CD4-positive, alpha-beta T cell (primary cell): Measurements from ENCODE around the gene CCDC66. TPM values are rescaled to one million over a fixed set of nuclear protein-coding genes. Genes with fewer than 3 reads are reported as not detected.
A peak's percentile ranks its signal among the peaks of the same experiment; 100 is the strongest.
"Not testable (repeated sequence)": the region's sequence is repeated elsewhere in the genome, so short reads cannot be mapped to it uniquely, and the experiment has no call there.

ENCODE experiments used
- ATAC-seq: fragments of 200-7000 bp; cut with Tn5 transposase; one replicate; pipeline ENCODE4 v1.10.0; 2022; ENCODE audit warnings: mild to moderate bottlenecking; ENCODE audit not compliant: poor library complexity
- CTCF ChIA-PET: fragments of 350-600 bp; sonication (Branson Sonifier 250); formaldehyde crosslinking; loops from one replicate; lab custom pipeline; 2021; ENCODE audit warnings: antibody characterized with exemption, inconsistent platforms; lab: Charles Lee
- POLR2A ChIA-PET: fragments of 350-600 bp; sonication (Branson Sonifier 250); formaldehyde crosslinking; loops from one replicate; lab custom pipeline; 2021; ENCODE audit warnings: antibody characterized with exemption, inconsistent platforms; lab: Charles Lee
- DNase-seq, 14 experiments: peaks; one replicate each; pipeline ENCODE4 v3.0.0-alpha.2; 2013 to 2020; ENCODE audit warnings: mixed read lengths in 2 of 14
- H3K27ac ChIP-seq, 2 donors: one replicate each; pipeline versions ENCODE4 v1.5.1 to v1.7.0; 2013; ENCODE audit warnings: low read length in 2 of 2, low read depth in 1 of 2, mild to moderate bottlenecking in 1 of 2
- H3K27me3 ChIP-seq, 2 experiments: 1 replicate in 1 of 2; 2 replicates in 1 of 2; pipeline versions ENCODE4 v1.6.1 to v1.7.0; 2013; ENCODE audit warnings: low read length in 2 of 2, control low read depth in 1 of 2, mild to moderate bottlenecking in 1 of 2, moderate library complexity in 1 of 2; ENCODE audit not compliant: insufficient read depth in 2 of 2, control insufficient read depth in 1 of 2
- H3K36me3 ChIP-seq: one replicate; pipeline ENCODE4 v1.6.1; 2013; ENCODE audit warnings: low read length, control low read depth; ENCODE audit not compliant: insufficient read depth
- H3K4me1 ChIP-seq: one replicate; pipeline ENCODE4 v1.6.1; 2013; ENCODE audit warnings: low read length, control low read depth; ENCODE audit not compliant: insufficient read depth
- H3K4me3 ChIP-seq: one replicate; pipeline ENCODE4 v1.5.1; 2013; ENCODE audit warnings: mild to moderate bottlenecking, low read length, moderate library complexity
- H3K9me3 ChIP-seq, 2 experiments: 1 replicate in 1 of 2; 2 replicates in 1 of 2; pipeline versions ENCODE4 v1.6.1 to v1.7.0; 2013; ENCODE audit warnings: low read length in 2 of 2, mild to moderate bottlenecking in 2 of 2, control low read depth in 1 of 2, moderate library complexity in 1 of 2; ENCODE audit not compliant: control insufficient read depth in 1 of 2, insufficient read depth in 1 of 2
- H3K27ac Mint-ChIP-seq: one replicate; pipeline ENCODE4 v1.8.0; 2020; ENCODE audit warnings: mixed read lengths
- H3K27me3 Mint-ChIP-seq: one replicate; pipeline ENCODE4 v1.8.0; 2021; ENCODE audit warnings: mixed read lengths
- H3K36me3 Mint-ChIP-seq: one replicate; pipeline ENCODE4 v1.8.0; 2021; ENCODE audit warnings: low read depth, mixed read lengths
- H3K4me1 Mint-ChIP-seq: one replicate; pipeline ENCODE4 v1.8.0; 2021; ENCODE audit warnings: low read depth, mixed read lengths
- H3K4me3 Mint-ChIP-seq: one replicate; pipeline ENCODE4 v1.8.0; 2020; ENCODE audit warnings: mild to moderate bottlenecking, mixed read lengths
- H3K9me3 Mint-ChIP-seq: one replicate; pipeline ENCODE4 v1.8.0; 2020; ENCODE audit warnings: mixed read lengths
- intact Hi-C, 2 experiments: fragments of 100-400 bp; cut with DNase I in 1 of 2; cut with micrococcal nuclease in 1 of 2; formaldehyde crosslinking; loops; one replicate each; pipeline versions ENCODE4 v1.15.1 to v1.9.0; 2023 to 2025; cut with DNase I, micrococcal nuclease
- total RNA-seq, 174 experiments: library from RNA in 2 of 174; stranded (reverse) in 2 of 174; gene quantifications; one replicate each; pipeline ENCODE4 v1.2.3 and lab custom pipeline; 2021 to 2026
- TF ChIP-seq, protein P1 (sequence below): fragments of 200-600 bp; IDR thresholded peaks from one replicate; pipeline ENCODE4 v1.8.0; 2022; ENCODE audit warnings: antibody characterized with exemption, mild to moderate bottlenecking

Gene CCDC66
- total RNA-seq, 2 experiments from 2014 or later, result 97.1 to 101 TPM

DNA sequence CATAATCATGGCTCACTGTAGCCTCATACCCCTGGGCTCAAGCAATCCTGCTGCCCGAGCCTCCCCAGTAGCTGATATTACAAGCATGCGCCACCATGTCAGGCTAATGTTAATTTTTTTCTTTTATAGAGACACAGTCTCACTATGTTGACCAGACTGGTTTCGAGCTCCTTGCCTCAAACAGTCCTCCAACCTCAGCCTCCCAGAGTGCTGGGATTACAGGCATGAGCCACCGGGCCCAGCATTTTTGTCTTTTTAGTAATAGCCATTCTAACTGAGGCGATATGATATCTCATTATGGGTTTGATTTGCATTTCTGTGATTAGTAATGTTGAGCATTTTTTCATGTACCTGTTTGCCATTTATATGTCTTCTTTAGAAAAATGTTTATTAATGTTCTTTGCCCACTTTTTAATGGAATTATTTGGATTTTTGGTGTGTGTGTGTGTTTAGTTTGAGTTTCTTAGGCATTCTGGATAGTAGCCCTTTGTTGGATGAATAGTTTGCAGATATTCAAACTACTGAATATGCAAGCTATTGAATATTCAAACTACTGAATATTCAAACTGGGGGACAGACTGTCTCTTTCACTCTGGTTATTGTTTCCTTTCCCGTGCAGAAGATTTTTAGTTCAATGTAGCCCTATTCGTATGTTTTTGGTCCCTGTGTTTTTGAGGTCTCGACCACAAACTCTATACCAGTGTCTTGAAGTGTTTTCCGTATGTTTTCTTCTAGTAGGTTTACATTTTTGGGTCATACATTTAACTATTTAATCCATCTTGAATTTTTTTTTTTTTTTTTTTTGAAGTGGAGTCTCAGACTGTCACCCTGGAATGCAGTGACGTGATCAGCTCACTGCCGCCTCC is 39.2 kb downstream of the CCDC66 start:
- no peaks in the 10 kb centered on the region for H3K27me3 Mint-ChIP-seq
- intact Hi-C loops, result no loop called here
- peaks cover 90% of the 10 kb centered on the region for H3K4me1 Mint-ChIP-seq
- H3K27ac ChIP-seq, result no peak overlapping the region
- peaks cover 12% of the 10 kb centered on the region for H3K36me3 ChIP-seq
- H3K4me3 ChIP-seq, result no peak overlapping the region
- TF ChIP-seq, protein P1, sequence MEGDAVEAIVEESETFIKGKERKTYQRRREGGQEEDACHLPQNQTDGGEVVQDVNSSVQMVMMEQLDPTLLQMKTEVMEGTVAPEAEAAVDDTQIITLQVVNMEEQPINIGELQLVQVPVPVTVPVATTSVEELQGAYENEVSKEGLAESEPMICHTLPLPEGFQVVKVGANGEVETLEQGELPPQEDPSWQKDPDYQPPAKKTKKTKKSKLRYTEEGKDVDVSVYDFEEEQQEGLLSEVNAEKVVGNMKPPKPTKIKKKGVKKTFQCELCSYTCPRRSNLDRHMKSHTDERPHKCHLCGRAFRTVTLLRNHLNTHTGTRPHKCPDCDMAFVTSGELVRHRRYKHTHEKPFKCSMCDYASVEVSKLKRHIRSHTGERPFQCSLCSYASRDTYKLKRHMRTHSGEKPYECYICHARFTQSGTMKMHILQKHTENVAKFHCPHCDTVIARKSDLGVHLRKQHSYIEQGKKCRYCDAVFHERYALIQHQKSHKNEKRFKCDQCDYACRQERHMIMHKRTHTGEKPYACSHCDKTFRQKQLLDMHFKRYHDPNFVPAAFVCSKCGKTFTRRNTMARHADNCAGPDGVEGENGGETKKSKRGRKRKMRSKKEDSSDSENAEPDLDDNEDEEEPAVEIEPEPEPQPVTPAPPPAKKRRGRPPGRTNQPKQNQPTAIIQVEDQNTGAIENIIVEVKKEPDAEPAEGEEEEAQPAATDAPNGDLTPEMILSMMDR, result no peak
- peak overlapping the region; percentile 68 for H3K4me3 Mint-ChIP-seq
- no peaks in the 10 kb centered on the region for H3K27me3 ChIP-seq
- no peak for DNase-seq
- no peak for ATAC-seq
- CTCF ChIA-PET, result no interaction called here
- peaks cover 73% of the 10 kb centered on the region for H3K36me3 Mint-ChIP-seq
- H3K9me3 Mint-ChIP-seq, result peaks cover 17% of the 10 kb centered on the region
- H3K4me1 ChIP-seq, result peaks cover 26% of the 10 kb centered on the region
- peaks cover 0 to 4% of the 10 kb centered on the region in 2 experiments for H3K9me3 ChIP-seq
- H3K27ac Mint-ChIP-seq, result peak overlapping the region; percentile 95
- POLR2A ChIA-PET, result interaction anchor here (0.7 to 1.1 kb wide), 2 partner anchors 27 to 39 kb away, joined by 3 to 4 read pairs; partner anchors contain the start of gene CCDC66

DNA sequence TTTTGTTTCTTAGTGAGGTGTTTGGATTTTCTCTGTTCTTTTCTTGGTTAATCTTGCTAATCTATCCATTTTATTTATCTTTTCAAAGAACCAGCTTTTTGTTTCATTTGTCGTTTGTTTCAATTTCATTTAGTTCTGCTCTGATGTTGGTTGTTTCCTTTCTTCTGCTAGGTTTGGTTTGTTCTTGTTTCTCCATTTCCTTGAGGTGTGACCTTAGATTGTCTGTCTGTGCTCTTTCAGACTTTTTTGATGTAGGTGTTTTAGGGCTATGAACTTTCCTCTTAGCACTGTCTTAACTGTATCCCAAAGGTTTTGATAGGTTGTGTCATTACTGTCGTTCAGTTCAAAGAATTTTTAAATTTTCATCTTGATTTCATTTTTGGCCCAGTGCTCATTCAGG is 51.5 kb downstream of the CCDC66 start:
- peaks cover 98% of the 10 kb centered on the region for H3K36me3 Mint-ChIP-seq
- Histone ChIP-seq H3K36me3 (peaks cover 32% of the 10 kb centered on the region), H3K4me1 (peaks cover 31% of the 10 kb centered on the region), H3K27ac (peak overlapping the region in 1 of 2 donors; percentile 47)
- intact Hi-C loops, H3K27me3 Mint-ChIP-seq, H3K9me3 ChIP-seq, H3K27me3 ChIP-seq, CTCF ChIA-PET, H3K4me3 ChIP-seq: not testable (repeated sequence)
- peak overlapping the region; percentile 63 for H3K27ac Mint-ChIP-seq
- DNase-seq (peak in 1 of 14 experiments; percentile 64), ATAC-seq (peak; percentile 55)
- H3K4me1 Mint-ChIP-seq, result peaks cover 83% of the 10 kb centered on the region
- POLR2A ChIA-PET, result interaction anchor here (0.8 to 4.7 kb wide), 5 partner anchors 10 to 86 kb away, joined by 3 to 40 read pairs (median 7); partner anchors contain the start of genes CCDC66 and TASOR
- H3K9me3 Mint-ChIP-seq, result peaks cover 11% of the 10 kb centered on the region
- H3K4me3 Mint-ChIP-seq, result peak overlapping the region; percentile 18

DNA sequence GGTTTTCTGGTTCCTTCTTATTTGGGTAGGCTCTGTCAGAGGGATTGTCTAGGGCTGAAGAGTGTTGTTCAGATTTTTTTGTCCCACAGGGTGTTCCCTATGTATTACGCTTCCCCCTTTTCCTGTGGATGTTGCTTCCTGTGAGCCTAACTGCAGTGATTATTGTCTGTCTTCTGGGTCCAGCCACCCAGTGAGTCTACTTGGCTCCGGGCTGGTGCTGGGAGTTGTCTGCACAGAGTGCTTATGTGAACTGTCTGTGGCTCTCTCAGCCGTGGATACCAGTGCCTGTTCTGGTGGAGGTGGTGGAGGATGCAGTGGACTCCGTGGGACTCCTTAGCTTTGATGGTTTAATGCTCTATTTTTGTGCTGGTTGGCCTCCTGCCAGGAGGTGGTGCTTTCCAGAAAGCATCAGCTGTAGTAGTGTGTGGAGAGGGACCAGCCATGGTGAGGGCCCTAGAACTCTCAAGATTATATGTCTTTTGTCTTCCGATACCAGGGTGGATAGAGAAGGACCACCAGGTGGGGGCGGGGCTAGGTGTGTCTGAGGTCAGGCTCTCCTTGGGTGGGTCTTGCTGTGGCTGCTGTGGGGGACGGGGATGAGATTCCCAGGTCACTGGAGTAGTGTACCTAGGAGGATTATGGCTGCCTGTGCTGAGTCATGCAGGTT is 53.8 kb downstream of the CCDC66 start:
- Mint-ChIP-seq H3K27ac (peak overlapping the region; percentile 63), H3K9me3 (peaks cover 5% of the 10 kb centered on the region), H3K4me1 (peaks cover 73% of the 10 kb centered on the region), H3K36me3 (peaks cover 89% of the 10 kb centered on the region), H3K4me3 (peak overlapping the region; percentile 18), H3K27me3 (no peaks in the 10 kb centered on the region)
- ChIA-PET CTCF (no interaction called here), POLR2A (interaction anchor here (0.6 to 4.7 kb wide), 4 partner anchors 17 to 247 kb away, joined by 3 to 40 read pairs (median 12); partner anchors contain the start of gene CCDC66)
- DNase-seq (peak in 1 of 14 experiments; percentile 13), ATAC-seq (no peak)
- Histone ChIP-seq H3K4me1 (peaks cover 31% of the 10 kb centered on the region), H3K4me3 (no peak overlapping the region), H3K27me3 (no peaks in the 10 kb centered on the region), H3K27ac (no peak overlapping the region), H3K9me3 (peaks cover 0 to 6% of the 10 kb centered on the region in 2 experiments), H3K36me3 (peaks cover 50% of the 10 kb centered on the region)
- TF ChIP-seq, protein P1, result no peak
- intact Hi-C loops, result no loop called here
